K562 (cell line): ENCODE measurements around the gene VRK1. TPM values are rescaled to one million over a fixed set of nuclear protein-coding genes. Genes with fewer than 3 reads are reported as not detected.

Experiments used
- ATAC-seq: fragments of 200-7000 bp; cut with Tn5 transposase; 3 replicates; pipeline ENCODE4 v1.9.1; 2020; ENCODE audit warnings: moderate library complexity
- BruUV-seq: library from RNA; stranded (reverse); fragments of 400-500 nt; replicated peaks from 2 replicates; lab custom pipeline; 2021; lab: Mats Ljungman, UMichigan
- CTCF ChIA-PET: fragments of 300-600 bp; formaldehyde crosslinking; extraction: SDS; loops from one replicate; lab custom pipeline; 2021; ENCODE audit warnings: low intra/inter-chr PET ratio; lab: Yijun Ruan, JAX
- POLR2A ChIA-PET: fragments of 300-600, 350-650 bp; sonication (Branson Sonifier 250); formaldehyde crosslinking; extraction: SDS; loops from one replicate; lab custom pipeline; 2021; ENCODE audit warnings: antibody characterized with exemption, inconsistent platforms; lab: Yijun Ruan, JAX
- DNase-seq, 4 experiments: peaks; one replicate each; pipeline versions ENCODE4 v3.0.0 to v3.0.0-alpha.2; 2011 to 2018; ENCODE audit warnings: low spot score in 3 of 4, mixed read lengths in 3 of 4; ENCODE audit errors: extremely low read depth in 1 of 4
- FAIRE-seq: peaks from 2 replicates; lab custom pipeline; 2011; peaks lifted over from hg19 to GRCh38; lab: Jason Lieb, UNC
- H2AFZ ChIP-seq: 2 replicates; pipeline ENCODE4 v1.6.0; 2011; ENCODE audit warnings: low read depth, low read length, control low read depth, inconsistent platforms
- H3K27ac ChIP-seq: fragments of 200-600 bp; 3 replicates; pipeline ENCODE4 v1.8.0; 2011; ENCODE audit warnings: low read depth, mild to moderate bottlenecking, control low read depth, inconsistent platforms, low read length, moderate library complexity, mixed read lengths; ENCODE audit errors: extremely low read depth
- H3K27me3 ChIP-seq, 2 experiments: fragments of 300-600 bp in 1 of 2; 2 replicates in 1 of 2; 3 replicates in 1 of 2; pipeline versions ENCODE4 v1.6.0 to v1.8.0; 2011; ENCODE audit warnings: inconsistent platforms in 2 of 2, low read length in 2 of 2, mild to moderate bottlenecking in 1 of 2, mixed read lengths in 1 of 2, moderate library complexity in 1 of 2; ENCODE audit not compliant: control insufficient read depth in 2 of 2, insufficient read depth in 2 of 2
- H3K36me3 ChIP-seq: fragments of 300-600 bp; 3 replicates; pipeline ENCODE4 v1.8.0; 2011; ENCODE audit warnings: mild to moderate bottlenecking, low read length, inconsistent platforms; ENCODE audit not compliant: control insufficient read depth, insufficient read depth
- H3K4me1 ChIP-seq, 2 experiments: fragments of 200-600 bp in 1 of 2; replicated peaks in 1 of 2; 2 replicates in 1 of 2; 3 replicates in 1 of 2; pipeline versions ENCODE4 v1.5.1 to v1.8.0; 2011; ENCODE audit warnings: inconsistent platforms in 2 of 2, low read length in 2 of 2, mild to moderate bottlenecking in 1 of 2, mixed read lengths in 1 of 2, moderate library complexity in 1 of 2; ENCODE audit not compliant: control insufficient read depth in 2 of 2, insufficient read depth in 2 of 2
- H3K4me2 ChIP-seq: 2 replicates; pipeline ENCODE4 v1.6.1; 2011; ENCODE audit warnings: low read length, control low read depth, inconsistent platforms, mixed read lengths; ENCODE audit not compliant: insufficient read depth
- H3K4me3 ChIP-seq: fragments of 200-600 bp; sonication (generic), shearing (Covaris generic); 2 replicates; pipeline ENCODE4 v1.5.1; 2016; ENCODE audit warnings: control low read depth, inconsistent platforms
- H3K79me2 ChIP-seq: fragments of 200-600 bp; 3 replicates; pipeline ENCODE4 v1.8.0; 2011; ENCODE audit warnings: low read length, inconsistent platforms; ENCODE audit not compliant: control insufficient read depth, insufficient read depth
- H3K9ac ChIP-seq, 2 experiments: 2 replicates each; pipeline versions ENCODE4 v1.6.0 to v1.6.1; 2011; ENCODE audit warnings: low read depth in 2 of 2, low read length in 2 of 2, control low read depth in 1 of 2, inconsistent platforms in 1 of 2, mild to moderate bottlenecking in 1 of 2, mixed read lengths in 1 of 2; ENCODE audit not compliant: insufficient read depth in 1 of 2
- H3K9me1 ChIP-seq: one replicate; pipeline ENCODE4 v1.6.0; 2011; ENCODE audit warnings: inconsistent platforms, mild to moderate bottlenecking, low read length, moderate library complexity; ENCODE audit not compliant: control insufficient read depth, insufficient read depth
- H3K9me3 ChIP-seq: replicated peaks from 2 replicates; pipeline ENCODE4 v1.5.1; 2011; ENCODE audit warnings: low read depth, low read length, inconsistent platforms; ENCODE audit not compliant: control insufficient read depth, insufficient read depth
- H4K20me1 ChIP-seq: replicated peaks from 2 replicates; pipeline ENCODE4 v1.6.1; 2011; ENCODE audit warnings: low read length, inconsistent platforms, mixed read lengths; ENCODE audit not compliant: control insufficient read depth, insufficient read depth
- ATF4 ChIP-seq: fragments of 450-650 bp; formaldehyde crosslinking; IDR thresholded peaks from 2 replicates; pipeline ENCODE4 v1.4.0; 2022; ENCODE audit warnings: mild to moderate bottlenecking, moderate library complexity
- MEIS2 ChIP-seq: fragments of 450-650 bp; IDR thresholded peaks from 2 replicates; pipeline ENCODE4 v1.6.1; 2014; ENCODE audit warnings: mild to moderate bottlenecking; ENCODE audit not compliant: partially characterized antibody
- PCBP2 ChIP-seq: fragments of 200-400 bp; formaldehyde crosslinking; IDR thresholded peaks from 2 replicates; pipeline ENCODE4 v1.6.1; 2018; ENCODE audit warnings: low read length, low read depth, mild to moderate bottlenecking, moderate library complexity; ENCODE audit not compliant: poor library complexity, severe bottlenecking
- REST ChIP-seq, 2 experiments: fragments of 450-650 bp; formaldehyde crosslinking in 1 of 2; IDR thresholded peaks; 2 replicates each; pipeline versions ENCODE4 v1.4.0 to v1.6.1; 2014 to 2020; ENCODE audit warnings: mild to moderate bottlenecking in 2 of 2, borderline replicate concordance in 1 of 2, low read depth in 1 of 2
- SMARCC2 ChIP-seq: fragments of 450-650 bp; IDR thresholded peaks from 2 replicates; pipeline ENCODE4 v1.6.1; 2017; ENCODE audit warnings: antibody characterized with exemption, moderate library complexity, mild to moderate bottlenecking, low read depth
- WGBS: fragments of 100-300 bp; shearing (Covaris generic); methylation state at CpG from one replicate; pipeline ENCODE4 v1.1.6; 2016; ENCODE audit warnings: low coverage, mixed read lengths; ENCODE audit not compliant: insufficient coverage; ENCODE audit errors: missing lambda C conversion rate; 5-methylcytosine and 5-hydroxymethylcytosine counted together
- in situ Hi-C: fragments of 300-500 bp; cut with MboI; formaldehyde crosslinking; loops from 4 replicates; pipeline ENCODE4 v1.15.0; 2018; ENCODE audit warnings: inconsistent platforms, mixed read lengths
- intact Hi-C: fragments of 100-400 bp; cut with micrococcal nuclease; formaldehyde crosslinking; loops from 2 replicates; pipeline ENCODE4 v1.14.2; 2022
- polyA plus RNA-seq, 8 experiments: library from polyadenylated mRNA; depleted of rRNA in 4 of 8; stranded (reverse) in 5 of 8; unstranded in 3 of 8; fragments of >200 nt; fragmentation: Nextera tagmentation in 2 of 8; fragmentation: Illumina TruSeq in 1 of 8; extraction: Ambion mirVana in 2 of 8; extraction: Trizol in 1 of 8; gene quantifications; 2 replicates each; pipeline versions ENCODE4 v1.2.1 to v1.2.3, GENCODE V29; 2011 to 2014; ENCODE audit warnings: inconsistent platforms in 1 of 8, missing spikeins in 1 of 8
- total RNA-seq, 7 experiments: library from RNA; depleted of rRNA in 6 of 7; stranded (reverse); fragments of >200 nt in 6 of 7; fragmentation: Illumina TruSeq in 2 of 7; extraction: Trizol in 2 of 7; gene quantifications; 2 replicates each; pipeline versions ENCODE4 v1.2.1 to v1.2.3, GENCODE V29; 2011 to 2021; ENCODE audit warnings: low replicate concordance in 1 of 7

Gene VRK1
- total and polyA plus RNA-seq, 9 of the 15 experiments (the other 6 are each of a cell fraction or from before 2014, with no cell fraction given): 83.6 to 177 (median 116) TPM

GRCh38 chr14:96821501-96821900 lies 24.3 kb downstream of the VRK1 start:
- ChIA-PET POLR2A (interaction anchor here (0.8 to 1.7 kb wide), 5 partner anchors 9 to 24 kb away, joined by 3 to 4 read pairs (median 3); partner anchors contain the start of gene VRK1), CTCF (no interaction called here)
- H3K79me2 ChIP-seq: peaks cover 99% of the 10 kb centered on the region

More at GRCh38 chr14:96821501-96821900, 24.3 kb downstream of the VRK1 start:
- Histone ChIP-seq H3K9ac (no peak overlapping the region), H3K36me3 (peaks cover 21% of the 10 kb centered on the region; the same call in 1 of the 3 replicates), H3K27me3 (no peaks in the 10 kb centered on the region), H3K27ac (no peak overlapping the region), H3K4me3 (no peak overlapping the region), H3K9me3 (no peaks in the 10 kb centered on the region), H3K9me1 (no peaks in the 10 kb centered on the region), H4K20me1 (no peaks in the 10 kb centered on the region), H2AFZ (no peak overlapping the region), H3K4me2 (no peak overlapping the region), H3K4me1 (peaks cover 0 to 6% of the 10 kb centered on the region in 2 experiments; a peak in 2 of 5 replicates)
- no peak for DNase-seq
- intact Hi-C loops: no loop called here
- ATAC-seq: no peak
- no TSS peak for BruUV-seq
- in situ Hi-C loops: no loop called here
- TF ChIP-seq SMARCC2 (no peak), MEIS2 (no peak), REST (IDR thresholded peaks at IDR 0.05; ENCODE audit: borderline replicate concordance) (no peak), REST (CRISPR knock-in tag; IDR thresholded peaks at IDR 0.05; ENCODE audit: low read depth) (no peak), PCBP2 (no peak), ATF4 (CRISPR knock-in tag) (no peak)
- WGBS: 92% methylated on average over 3 of the region's 3 CpGs
- FAIRE-seq: no peak
